Stimulated activated CD4-positive, alpha-beta T cell treated with anti-CD3 and anti-CD28 coated beads, Interleukin-4, amount 100 ng/mL, for 4 hours (primary cell): ENCODE measurements around the gene SSX2IP.
"Not testable (repeated sequence)": the region's sequence is repeated elsewhere in the genome, so short reads cannot be mapped to it uniquely, and the experiment has no call there.

Experiments used
- DNase-seq, 2 experiments: peaks; one replicate each; pipeline ENCODE4 v3.0.0-alpha.2; 2020

Gene SSX2IP

GRCh38 chr1:84690397-84691121 is at the start of gene SSX2IP:
SSX2IP (minus strand) TSS chr1:84690461; CDS start chr1:84671219, 19,242 bp downstream.
- DNase-seq, result peak; percentile 98 to 100

GRCh38 chr1:84738237-84738636 is 48.0 kb upstream of the SSX2IP start:
- DNase-seq, result no peak

GRCh38 chr1:84737590-84737989 is 47.3 kb upstream of the SSX2IP start:
- no peak for DNase-seq

- no peak for DNase-seq
Measured at GRCh38 chr1:84736944-84737343, 46.7 kb upstream of the SSX2IP start.

GRCh38 chr1:84736445-84736844 is 46.2 kb upstream of the SSX2IP start:
- no peak for DNase-seq

GRCh38 chr1:84735483-84735882 is 45.2 kb upstream of the SSX2IP start:
- DNase-seq, result no peak

GRCh38 chr1:84732520-84732919 is 42.3 kb upstream of the SSX2IP start:
- DNase-seq, result no peak

- no peak for DNase-seq
Measured at GRCh38 chr1:84731519-84731918, 41.3 kb upstream of the SSX2IP start.

- not testable (repeated sequence) for DNase-seq
Measured at GRCh38 chr1:84727711-84728110, 37.5 kb upstream of the SSX2IP start.

- DNase-seq, result no peak
Measured at GRCh38 chr1:84726593-84727499, 36.6 kb upstream of the SSX2IP start.

- DNase-seq, result peak; percentile 34 to 43
Measured at GRCh38 chr1:84724128-84724860, 34.0 kb upstream of the SSX2IP start.

- DNase-seq, result no peak
Measured at GRCh38 chr1:84722794-84723193, 32.5 kb upstream of the SSX2IP start.

GRCh38 chr1:84721872-84722271 is 31.6 kb upstream of the SSX2IP start:
- DNase-seq, result not testable (repeated sequence)

GRCh38 chr1:84721152-84721551 is 30.9 kb upstream of the SSX2IP start:
- DNase-seq, result no peak

GRCh38 chr1:84720221-84720780 is 30.0 kb upstream of the SSX2IP start:
- DNase-seq, result no peak

GRCh38 chr1:84719543-84720217 is 29.4 kb upstream of the SSX2IP start:
- DNase-seq, result no peak

- DNase-seq, result no peak
Measured at GRCh38 chr1:84715342-84716019, 25.2 kb upstream of the SSX2IP start.

- DNase-seq, result no peak
Measured at GRCh38 chr1:84712276-84712874, 22.1 kb upstream of the SSX2IP start.

- DNase-seq, result no peak
Measured at GRCh38 chr1:84711869-84712268, 21.6 kb upstream of the SSX2IP start.

- DNase-seq, result no peak
Measured at GRCh38 chr1:84711121-84711520, 20.9 kb upstream of the SSX2IP start.

GRCh38 chr1:84709131-84709530 is 18.9 kb upstream of the SSX2IP start:
- no peak for DNase-seq
